Measurements from ENCODE around the gene DPYSL4. TPM values are rescaled to one million over a fixed set of nuclear protein-coding genes. Genes with fewer than 3 reads are reported as not detected.

Gene DPYSL4
- total RNA-seq, 2 experiments from 2014 or later, result 20.9 to 23.2 TPM

GRCh38 chr10:132145521-132146185, 41.1 kb upstream of the DPYSL4 start:
- no peak overlapping the region for H3K27ac Mint-ChIP-seq
- no peak overlapping the region for H3K4me3 Mint-ChIP-seq
- peaks cover 2% of the 10 kb centered on the region for H3K4me1 Mint-ChIP-seq (ENCODE audit: low read depth)
- DNase-seq, result no peak
- intact Hi-C loops (cut with micrococcal nuclease), result no loop called here
- H3K36me3 Mint-ChIP-seq (ENCODE audit: low read depth), result no peaks in the 10 kb centered on the region
- POLR2A ChIA-PET, result interaction anchor here (0.6 kb wide), 1 partner anchor 232 kb away, joined by 3 read pairs; no protein-coding TSS in a partner anchor
- TF ChIP-seq, protein P1, sequence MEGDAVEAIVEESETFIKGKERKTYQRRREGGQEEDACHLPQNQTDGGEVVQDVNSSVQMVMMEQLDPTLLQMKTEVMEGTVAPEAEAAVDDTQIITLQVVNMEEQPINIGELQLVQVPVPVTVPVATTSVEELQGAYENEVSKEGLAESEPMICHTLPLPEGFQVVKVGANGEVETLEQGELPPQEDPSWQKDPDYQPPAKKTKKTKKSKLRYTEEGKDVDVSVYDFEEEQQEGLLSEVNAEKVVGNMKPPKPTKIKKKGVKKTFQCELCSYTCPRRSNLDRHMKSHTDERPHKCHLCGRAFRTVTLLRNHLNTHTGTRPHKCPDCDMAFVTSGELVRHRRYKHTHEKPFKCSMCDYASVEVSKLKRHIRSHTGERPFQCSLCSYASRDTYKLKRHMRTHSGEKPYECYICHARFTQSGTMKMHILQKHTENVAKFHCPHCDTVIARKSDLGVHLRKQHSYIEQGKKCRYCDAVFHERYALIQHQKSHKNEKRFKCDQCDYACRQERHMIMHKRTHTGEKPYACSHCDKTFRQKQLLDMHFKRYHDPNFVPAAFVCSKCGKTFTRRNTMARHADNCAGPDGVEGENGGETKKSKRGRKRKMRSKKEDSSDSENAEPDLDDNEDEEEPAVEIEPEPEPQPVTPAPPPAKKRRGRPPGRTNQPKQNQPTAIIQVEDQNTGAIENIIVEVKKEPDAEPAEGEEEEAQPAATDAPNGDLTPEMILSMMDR (IDR thresholded peaks at IDR 0.05), result no peak
- CTCF ChIA-PET, result no interaction called here
- no peak for ATAC-seq
- H3K27me3 Mint-ChIP-seq, result peaks cover 3% of the 10 kb centered on the region
- H3K9me3 Mint-ChIP-seq, result no peaks in the 10 kb centered on the region

GRCh38 chr10:132146271-132146671, 40.5 kb upstream of the DPYSL4 start:
- peaks cover 2% of the 10 kb centered on the region for H3K4me1 Mint-ChIP-seq (ENCODE audit: low read depth)
- no peak overlapping the region for H3K4me3 Mint-ChIP-seq
- TF ChIP-seq, protein P1 (IDR thresholded peaks at IDR 0.05), result no peak
- no peak overlapping the region for H3K27ac Mint-ChIP-seq
- intact Hi-C loops (cut with micrococcal nuclease), result no loop called here
- H3K27me3 Mint-ChIP-seq, result peaks cover 3% of the 10 kb centered on the region
- no peak for DNase-seq
- H3K9me3 Mint-ChIP-seq, result no peaks in the 10 kb centered on the region
- no peak for ATAC-seq
- ChIA-PET CTCF (no interaction called here), POLR2A (interaction anchor here (0.6 kb wide), 1 partner anchor 232 kb away, joined by 3 read pairs; no protein-coding TSS in a partner anchor)
- H3K36me3 Mint-ChIP-seq (ENCODE audit: low read depth), result no peaks in the 10 kb centered on the region

DNA sequence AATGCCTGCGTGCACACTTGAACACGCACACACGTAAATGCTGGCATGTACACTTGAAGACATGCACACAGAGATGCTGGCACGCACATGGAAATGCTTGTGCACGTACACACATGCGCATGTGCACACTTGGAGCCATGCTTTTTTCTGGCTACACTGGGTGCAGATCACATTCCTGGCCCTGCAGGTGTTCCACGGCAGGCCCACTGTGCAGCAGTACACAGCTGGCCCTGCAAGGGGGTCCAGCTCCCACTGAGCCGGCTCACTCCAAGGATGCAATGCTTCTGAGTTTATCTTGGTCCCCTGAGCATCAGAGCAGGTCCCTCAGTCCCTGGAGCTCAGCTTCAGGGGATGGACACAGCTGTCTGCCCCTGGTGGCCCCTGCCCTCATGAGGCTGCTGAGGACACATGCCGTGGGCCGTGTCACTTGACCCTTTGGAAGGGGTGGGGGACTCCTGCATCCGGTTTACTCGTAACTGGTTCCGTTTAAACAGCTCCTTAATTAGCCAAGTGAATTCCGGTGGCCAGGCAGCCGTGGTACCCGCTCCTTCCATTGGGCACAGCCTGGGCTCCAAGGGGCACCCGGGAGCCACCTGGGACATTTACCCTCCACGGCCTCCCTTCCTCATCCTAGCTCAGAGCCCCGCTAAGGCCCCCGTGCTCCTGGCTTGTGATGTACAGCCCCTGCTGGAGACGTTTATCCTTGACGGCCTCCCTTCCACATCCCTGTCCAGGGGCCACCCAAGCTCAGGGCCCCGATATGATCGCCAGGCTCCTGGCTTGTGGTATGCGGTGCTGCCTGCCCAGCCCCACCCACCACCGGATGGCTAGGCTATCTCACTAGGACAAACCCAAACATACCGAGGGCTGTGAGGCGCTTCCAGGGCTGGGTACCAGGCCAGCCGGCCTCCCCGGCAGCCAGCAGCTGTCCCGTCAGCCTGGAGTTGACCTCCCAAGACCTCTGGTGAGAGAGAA, 39.5 kb upstream of the DPYSL4 start:
- CTCF ChIA-PET, result no interaction called here
- peaks cover 3% of the 10 kb centered on the region for H3K27me3 Mint-ChIP-seq
- intact Hi-C loops (cut with micrococcal nuclease), result no loop called here
- no peak for DNase-seq
- H3K27ac Mint-ChIP-seq, result no peak overlapping the region
- H3K4me1 Mint-ChIP-seq (ENCODE audit: low read depth), result peaks cover 2% of the 10 kb centered on the region
- no peak for ATAC-seq
- POLR2A ChIA-PET, result no interaction called here
- no peak overlapping the region for H3K4me3 Mint-ChIP-seq
- no peaks in the 10 kb centered on the region for H3K36me3 Mint-ChIP-seq (ENCODE audit: low read depth)
- TF ChIP-seq, protein P1 (IDR thresholded peaks at IDR 0.05), result no peak
- no peaks in the 10 kb centered on the region for H3K9me3 Mint-ChIP-seq

DNA sequence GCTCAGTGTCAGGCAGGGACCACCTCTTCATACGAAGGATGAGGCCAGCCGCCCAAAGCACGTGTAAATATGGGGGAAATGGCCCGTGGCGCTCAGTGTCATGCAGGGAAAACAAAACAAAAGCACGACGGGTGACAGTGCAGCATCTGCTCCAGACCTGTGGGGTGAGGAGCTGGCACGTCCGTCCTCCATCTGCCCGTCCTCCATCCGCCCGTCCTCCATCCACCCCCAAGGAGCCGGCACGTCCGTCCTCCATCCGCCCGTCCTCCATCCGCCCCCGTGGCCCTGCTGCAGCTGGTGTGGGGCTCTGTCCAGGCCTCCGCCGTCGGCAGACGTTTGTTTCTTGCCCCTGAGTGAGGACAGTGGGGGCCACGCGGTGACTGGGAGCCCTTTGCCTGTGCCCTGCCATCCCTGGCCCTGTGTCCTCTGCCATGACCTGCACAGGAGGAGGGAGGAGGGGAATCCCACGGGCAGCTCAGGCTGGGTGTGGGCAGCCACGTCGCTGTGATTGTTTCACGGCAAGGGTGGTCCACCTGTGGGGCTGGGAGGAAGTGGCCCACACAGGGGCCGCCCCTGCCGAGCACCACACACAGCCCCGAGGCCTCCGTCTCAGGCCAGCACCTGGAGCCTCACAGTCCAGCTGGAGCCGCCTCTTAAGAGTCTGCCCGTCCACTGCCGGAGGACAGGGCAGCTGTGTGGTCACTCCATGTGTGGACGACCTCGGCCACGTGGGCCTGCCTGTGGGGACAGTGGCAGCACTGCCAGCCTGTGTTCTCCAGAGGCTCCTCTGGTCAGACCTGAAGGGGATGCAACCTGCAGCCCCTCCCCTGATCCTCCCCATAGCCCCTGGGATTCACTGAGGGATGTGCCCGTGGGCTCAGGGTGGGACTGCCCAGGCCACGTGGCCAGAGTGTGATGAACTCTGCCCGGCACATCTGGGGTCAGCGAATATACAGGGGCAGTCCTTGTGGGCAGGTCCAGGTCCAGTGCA, 38.2 kb upstream of the DPYSL4 start:
- TF ChIP-seq, protein P1 (IDR thresholded peaks at IDR 0.05), result no peak
- no peaks in the 10 kb centered on the region for H3K36me3 Mint-ChIP-seq (ENCODE audit: low read depth)
- H3K4me3 Mint-ChIP-seq, result no peak overlapping the region
- H3K9me3 Mint-ChIP-seq, result no peaks in the 10 kb centered on the region
- no peaks in the 10 kb centered on the region for H3K27me3 Mint-ChIP-seq
- ATAC-seq (no peak), DNase-seq (no peak)
- H3K4me1 Mint-ChIP-seq (ENCODE audit: low read depth), result no peaks in the 10 kb centered on the region
- POLR2A ChIA-PET, result interaction anchor here (0.6 kb wide), 1 partner anchor 47 kb away, joined by 3 read pairs; no protein-coding TSS in a partner anchor
- no peak overlapping the region for H3K27ac Mint-ChIP-seq
- intact Hi-C loops (cut with micrococcal nuclease), result no loop called here
- CTCF ChIA-PET, result no interaction called here
